GM18868 (cell line): ENCODE data around the gene DNM1.
"Not testable (repeated sequence)": the region's sequence is repeated elsewhere in the genome, so short reads cannot be mapped to it uniquely, and the experiment has no call there.

Source experiments
- ATAC-seq: cut with Tn5 transposase; IDR thresholded peaks from one replicate; pipeline ENCODE4 v1.9.1; 2021; ENCODE audit warnings: mild to moderate bottlenecking, moderate library complexity; ENCODE audit not compliant: unreplicated experiment

DNM1 gene

DNA sequence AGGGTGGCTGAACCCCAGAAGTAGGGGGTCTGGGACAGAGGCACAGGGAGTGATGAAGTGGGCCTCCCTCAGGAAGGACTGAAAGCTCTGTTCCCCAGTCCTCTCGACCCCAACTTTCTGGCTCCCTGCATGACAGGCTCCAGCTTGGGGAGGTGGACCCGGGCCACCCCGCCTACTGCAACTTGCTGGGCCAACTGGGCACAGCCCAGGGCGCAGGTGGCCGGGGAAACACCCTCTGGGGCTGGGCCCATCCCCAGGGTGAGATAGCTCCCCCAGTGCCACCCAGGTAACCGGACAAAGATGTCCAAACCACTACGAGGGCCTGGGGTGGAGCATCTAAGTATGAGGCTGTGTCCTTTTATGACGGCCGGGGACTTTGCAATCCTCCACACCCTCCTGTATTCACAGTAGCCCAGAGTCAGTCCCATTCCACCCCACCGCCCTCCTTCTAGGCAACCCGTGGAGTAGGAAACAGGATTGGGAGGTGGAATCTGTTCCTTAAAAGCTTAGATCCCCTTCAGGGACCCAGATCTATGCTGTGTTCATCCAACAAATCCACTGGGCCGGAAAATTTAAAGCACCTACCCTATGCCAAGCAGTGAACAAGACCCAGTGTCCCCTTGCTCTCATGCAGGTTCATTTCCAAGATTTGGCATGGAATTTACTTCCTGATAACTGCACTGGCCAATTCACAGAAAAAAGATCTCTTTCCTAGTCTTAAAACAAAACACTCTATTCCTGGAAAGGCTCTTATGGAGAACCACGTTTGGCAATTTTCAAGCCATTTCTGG, 19.9 kb downstream of the DNM1 start:
- ATAC-seq, result no peak

DNA sequence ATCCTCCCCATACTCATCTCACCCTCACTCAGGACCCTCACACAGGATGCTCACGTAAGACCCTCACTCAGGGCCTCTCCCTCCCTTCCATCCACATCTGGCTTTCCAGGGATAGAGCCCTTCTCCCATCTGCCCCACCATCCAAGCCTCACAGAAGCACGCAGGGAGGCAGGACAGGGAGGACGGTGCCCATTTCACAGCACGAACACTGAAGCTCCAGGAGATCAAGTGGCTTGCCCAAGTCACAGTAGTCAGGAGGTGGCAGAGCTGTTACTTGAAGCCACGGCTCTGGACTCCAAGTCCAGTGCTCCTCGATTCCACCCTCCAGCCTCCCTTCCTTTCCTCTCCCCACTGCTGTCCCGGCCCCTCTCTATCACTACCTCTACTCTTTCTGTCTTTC, 21.7 kb downstream of the DNM1 start:
- ATAC-seq, result no peak

DNA sequence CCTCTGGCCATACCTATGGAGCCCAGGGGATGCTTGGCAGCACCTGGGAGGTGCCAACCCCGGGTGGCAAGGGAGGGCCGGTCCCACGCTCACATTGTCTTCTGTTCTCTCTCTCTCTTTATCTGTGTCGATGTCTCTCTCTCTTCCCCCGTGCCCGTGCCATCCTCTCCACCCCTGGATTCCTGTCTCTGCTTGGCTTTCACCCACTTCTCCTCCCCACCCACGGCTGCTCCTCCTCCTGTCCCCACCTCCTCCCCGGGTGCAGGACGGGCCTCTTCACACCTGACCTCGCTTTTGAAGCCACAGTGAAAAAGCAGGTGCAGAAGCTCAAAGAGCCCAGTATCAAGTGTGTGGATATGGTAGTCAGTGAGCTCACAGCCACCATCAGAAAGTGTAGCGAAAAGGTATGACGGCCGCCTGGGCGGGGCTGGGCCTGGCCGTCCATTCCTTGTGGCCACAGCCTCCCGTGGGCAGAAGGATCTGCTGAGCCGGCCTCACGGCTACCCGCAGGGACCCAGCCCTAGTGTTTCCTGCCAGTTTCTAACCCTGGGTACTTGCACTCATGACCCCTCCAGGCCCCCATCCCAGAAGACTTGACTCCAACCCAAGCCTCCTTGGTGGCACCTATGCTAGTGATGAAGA, 22.7 kb downstream of the DNM1 start:
- ATAC-seq, result no peak

DNA sequence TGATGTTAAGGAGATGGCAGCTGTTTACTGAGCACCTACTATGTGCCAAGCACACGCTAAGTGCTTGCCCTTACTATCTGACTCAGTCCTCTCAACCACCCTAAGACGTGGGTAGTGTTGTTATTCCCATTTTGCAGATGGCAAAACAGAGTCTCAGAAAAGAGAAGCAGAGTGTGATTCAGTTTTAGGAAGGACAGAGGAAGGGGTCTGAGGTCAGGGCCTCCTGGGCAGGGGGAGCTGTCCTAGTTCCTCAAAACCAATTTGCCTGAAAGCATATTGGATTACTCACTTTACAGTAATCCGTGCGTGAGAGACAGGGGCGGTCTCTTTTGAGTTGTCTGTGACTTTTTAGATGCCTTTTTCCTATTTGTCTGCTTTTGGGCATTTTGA, 23.2 kb downstream of the DNM1 start:
- ATAC-seq, result no peak

DNA sequence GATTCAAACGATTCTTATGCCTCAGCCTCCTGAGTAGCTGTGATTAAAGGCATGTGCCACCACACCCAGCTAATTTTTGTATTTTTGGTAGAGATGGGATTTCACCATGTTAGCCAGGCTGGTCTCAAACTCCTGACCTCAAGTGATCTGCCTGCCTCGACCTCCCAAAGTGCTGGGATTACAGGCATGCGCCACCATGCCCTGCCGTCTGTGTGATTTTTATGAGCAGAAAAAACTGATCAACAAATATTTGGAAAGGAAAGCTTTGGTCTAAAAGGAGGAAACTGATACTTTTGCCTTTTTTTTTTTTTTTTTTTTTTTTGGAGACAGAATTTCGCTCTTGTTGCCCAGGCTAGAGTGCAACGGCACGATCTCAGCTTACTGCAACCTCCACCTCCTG, 27.7 kb downstream of the DNM1 start:
- not testable (repeated sequence) for ATAC-seq

DNA sequence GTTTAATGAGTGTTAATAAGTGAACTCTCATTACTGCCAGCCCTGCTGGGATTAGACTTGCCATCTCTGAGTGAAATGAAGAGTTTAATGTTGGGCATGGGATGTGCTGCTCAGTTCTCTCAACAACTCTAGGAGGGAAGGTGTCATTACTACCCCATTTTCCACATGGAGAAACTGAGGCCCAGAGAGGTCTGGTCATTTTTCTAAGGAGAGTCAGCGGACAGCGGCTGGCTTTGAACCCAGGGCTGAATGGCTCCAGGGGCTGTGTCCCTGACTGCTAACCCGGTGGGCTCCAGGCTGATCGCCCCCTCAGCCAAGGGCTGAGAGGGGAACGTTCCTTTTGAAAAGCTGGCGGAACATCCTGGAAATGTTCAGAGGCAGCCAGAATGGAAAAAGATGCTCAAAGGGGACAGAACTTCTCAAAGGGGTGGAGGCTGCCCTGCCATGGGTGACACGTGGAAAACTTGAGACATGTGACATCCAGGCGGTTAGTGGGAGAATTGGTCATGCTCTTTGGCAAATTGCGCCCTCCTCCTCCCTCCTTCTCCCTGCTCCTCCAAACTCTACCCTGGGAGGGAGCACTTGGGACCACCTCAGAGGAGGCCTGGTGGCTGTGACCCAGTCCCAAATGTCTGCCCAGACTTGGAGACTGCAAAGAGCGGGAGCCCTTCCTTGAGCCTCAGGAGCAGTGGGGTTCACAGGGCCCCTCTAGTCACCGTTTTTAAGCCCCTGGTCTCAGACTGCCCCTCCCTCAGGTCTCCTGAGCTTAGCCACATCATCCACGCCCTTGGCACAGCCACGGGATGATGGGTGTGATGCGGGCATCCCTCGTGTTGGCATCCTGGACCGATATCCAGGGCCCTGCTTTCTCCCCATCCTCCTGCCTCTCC, 28.7 kb downstream of the DNM1 start:
- no peak for ATAC-seq

DNA sequence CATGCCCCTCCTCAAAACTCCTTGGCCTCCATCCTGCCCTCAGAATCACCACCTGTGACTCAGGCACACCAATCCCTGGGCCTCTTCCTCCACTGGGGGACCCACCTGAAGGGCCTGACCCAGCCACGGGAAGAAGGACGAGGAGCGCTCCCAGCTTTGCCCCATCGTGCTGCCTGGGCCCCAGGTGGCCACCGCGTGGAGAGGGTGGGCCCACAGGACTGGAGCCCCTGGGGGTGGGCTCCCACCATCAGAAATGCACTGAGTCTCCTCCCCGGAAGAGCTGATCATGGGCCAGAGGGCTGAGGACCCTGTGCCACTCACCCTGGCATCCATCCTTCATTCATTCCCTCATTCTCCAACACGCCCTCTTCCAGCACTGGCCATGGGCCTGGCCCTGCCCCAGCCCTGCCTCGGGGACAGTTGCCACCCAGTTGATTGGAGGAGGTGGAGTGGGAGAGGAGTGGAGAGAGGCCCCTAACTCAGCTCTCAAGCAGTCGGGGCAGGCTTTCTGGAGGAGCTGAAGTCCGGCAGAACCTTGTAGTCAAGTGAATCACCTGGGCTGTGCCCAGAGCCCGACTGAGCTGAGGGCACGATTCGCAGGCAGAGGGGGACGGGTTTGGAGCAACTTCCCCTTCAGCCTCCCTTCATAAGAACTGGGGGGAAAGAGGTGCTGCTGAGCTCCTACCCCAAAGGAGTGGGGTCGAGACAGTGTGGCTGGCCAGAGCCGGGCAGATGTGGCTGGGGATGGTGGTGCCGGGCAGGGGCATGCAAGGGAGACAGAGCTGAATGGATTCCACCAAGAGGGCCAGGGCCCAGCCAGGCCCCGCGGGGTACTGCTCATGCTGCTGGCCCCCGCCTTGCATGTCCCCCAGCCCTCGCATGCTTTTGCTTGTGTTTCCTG, 29.6 kb downstream of the DNM1 start:
- ATAC-seq, result no peak

DNA sequence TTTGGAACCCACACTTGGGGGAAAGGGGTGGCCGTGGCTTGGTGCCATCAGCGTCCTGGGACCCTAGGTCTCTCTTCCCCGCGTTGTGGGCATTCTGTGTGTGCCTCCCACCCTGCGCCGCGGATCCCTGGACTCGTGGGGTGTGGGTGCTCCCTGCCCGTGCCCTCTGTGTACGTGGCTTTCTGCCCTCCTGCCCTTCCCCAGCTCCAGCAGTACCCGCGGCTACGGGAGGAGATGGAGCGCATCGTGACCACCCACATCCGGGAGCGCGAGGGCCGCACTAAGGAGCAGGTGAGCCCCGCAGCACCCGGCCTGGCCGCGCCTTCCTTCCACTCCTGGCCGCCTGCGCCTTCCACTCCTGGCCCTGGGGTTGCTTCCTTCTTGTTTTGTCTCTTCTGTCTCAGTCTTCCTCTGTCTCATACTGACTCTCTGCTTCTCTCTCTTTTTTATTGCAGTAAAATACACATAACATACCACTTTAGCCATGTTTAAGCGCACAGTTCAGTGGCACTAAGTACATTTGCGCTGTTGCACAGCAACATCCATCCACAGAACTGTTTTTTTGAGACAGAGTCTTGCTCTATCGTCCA, 30.7 kb downstream of the DNM1 start:
- no peak for ATAC-seq

DNA sequence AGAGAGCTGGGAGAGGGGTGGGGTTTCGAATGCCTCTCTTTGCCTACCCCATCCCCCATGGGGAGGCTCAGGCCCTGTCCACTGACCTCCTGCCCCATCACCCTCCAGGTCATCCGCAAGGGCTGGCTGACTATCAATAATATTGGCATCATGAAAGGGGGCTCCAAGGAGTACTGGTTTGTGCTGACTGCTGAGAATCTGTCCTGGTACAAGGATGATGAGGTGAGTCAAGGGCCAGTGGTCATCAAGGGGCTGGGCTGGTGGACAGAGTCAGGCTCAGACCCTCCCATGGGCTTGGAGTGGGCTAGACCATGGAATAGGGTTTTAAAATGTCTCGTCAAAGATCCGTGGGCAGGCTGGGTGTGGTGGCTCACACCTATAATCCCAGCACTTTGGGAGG, 38.9 kb downstream of the DNM1 start:
- ATAC-seq, result no peak

DNA sequence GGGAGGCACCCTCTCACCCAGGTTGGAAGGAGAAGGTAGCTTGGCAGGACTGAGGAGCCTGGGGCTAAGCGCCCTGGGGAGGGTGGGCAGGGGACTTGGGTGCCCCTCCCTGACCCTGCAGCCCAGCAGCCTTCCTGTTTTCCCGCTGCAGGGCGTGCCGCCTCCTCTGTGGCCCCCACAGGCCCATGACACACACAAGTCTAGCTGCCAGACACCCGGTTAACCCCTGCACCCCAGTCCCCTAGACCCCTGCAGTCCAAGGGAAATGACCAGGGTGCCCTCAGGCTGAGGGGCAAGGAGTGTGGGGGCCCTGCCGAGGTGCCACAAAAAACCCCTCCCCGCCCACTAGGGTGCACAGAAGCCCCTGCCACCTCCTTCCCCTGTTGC, 39.6 kb downstream of the DNM1 start:
- ATAC-seq, result no peak

DNA sequence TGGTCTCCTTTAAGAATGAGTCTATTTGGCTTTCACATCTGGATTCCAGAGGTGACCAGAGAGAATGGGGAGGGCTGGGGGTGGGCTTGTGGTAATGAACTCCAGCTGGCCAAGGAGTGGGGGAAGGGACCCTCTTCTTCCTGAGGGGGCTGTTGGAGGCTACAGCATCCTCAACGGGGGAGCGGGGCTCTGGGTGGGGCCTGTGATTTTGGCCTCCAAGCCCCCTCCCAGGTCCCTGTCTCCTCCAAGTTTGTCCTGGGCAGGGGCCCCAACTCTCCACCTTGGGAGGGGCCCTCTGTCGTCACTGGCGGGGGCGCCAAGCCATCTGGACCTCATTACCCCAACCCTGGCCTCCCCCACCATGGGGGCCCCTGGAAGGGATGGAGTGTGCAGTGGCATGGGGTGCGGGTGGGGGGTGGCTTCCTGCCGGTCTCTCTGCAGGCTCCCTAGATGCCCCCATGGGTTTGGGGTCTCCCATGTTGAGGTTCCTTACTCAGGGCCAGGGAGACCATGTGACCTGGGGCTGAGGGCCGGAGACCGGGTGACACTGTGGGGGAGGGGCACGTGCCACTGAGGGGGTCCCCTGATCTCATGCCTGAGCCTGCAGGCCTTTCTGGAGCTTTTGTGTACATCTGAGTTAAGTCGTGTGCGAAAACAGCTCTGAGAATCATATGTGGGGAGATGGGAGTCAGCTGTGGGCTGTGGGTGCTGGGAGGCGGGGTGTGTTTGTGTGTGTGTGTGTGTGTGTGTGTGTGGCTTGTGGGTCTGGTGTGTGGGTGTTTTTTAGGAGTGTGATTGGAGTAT, 40.2 kb downstream of the DNM1 start:
- ATAC-seq, result no peak

DNA sequence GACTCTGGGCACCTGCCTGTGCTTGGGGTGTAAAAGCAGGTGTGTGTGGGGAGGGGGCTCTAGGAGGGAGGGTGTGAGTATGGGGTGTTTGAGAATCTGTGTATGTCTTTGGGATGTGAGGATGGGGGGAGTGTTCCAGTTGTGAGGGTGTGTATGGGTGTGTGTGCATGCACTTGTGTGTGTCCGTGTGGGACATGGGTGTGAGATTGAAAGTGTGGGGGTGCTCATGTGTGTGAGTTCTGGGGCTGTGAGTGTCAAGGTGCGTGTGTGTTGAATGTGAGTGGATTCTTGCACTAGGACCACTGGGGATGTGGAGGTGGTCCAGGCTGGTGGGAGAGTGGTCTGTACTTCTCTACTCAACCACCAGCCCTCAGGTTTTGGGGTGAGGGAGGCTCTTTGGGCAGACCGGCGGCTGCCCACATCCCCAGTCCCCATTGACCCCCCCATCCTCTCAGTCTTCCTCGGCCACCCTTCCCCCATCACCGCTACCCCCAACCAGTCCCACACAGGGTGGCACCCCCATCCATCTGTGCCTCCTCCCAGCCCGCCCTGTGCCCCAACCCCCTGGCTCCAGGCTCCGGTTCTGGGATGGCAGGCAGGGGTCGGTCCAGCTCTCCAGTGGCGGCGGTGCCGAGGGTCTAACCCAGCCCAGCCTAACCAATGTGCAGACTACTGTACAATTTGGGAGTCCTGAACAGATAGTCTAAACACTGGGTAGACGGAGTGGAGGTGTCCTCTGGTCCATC, 41.1 kb downstream of the DNM1 start:
- no peak for ATAC-seq

DNA sequence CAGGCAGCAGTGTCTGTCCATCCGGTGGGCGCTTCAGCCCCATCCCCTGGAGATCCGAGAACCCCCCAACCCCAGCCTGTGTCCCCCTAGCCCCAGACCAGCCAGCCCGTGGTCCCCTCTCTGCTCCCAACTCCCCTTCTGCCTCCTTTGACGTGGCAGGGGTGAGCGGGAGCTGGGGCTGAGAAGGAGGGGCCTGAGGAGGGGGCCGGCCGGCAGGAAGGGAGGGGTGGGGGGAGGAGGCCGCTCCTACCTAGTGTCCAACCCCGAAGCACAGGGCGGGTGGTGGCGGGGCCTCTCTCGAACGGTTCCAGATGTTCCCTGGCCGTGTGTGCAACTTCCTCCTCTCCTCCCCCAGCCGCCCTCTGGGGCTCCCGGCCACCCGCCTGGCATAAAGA, 41.7 kb downstream of the DNM1 start:
- ATAC-seq, result no peak

DNA sequence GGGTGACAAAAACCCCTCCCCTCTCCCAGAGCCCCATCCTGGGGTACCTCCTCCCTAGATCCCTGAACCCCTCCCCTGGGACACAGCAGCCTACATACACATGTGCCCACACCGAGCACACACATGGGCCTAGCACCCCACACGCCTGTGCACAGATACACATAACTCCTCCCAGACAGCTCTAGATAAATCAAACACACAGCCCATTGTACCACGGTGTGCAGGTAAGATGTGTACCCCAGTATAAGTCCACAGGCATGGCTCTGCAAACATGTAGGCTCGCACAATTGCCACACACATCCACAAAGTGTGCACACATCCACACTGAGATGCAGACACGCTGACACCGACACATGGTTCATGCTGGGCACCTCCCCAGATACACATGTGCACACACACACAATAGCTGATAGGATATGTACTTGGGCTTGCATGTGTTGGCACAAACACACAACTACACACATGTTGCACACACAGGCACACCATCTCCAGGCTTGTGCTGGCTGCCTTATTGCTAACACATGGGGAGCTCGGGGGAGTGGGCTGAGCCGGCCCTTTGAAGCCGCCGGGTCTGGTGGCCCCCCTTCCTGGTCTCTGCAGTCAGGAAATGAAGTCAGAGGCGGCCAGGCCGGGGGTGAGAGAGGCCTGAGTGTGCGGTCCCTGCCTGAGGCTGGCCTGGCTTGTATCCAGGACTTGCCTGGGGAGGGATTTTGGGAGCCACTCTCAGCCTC, 42.4 kb downstream of the DNM1 start:
- no peak for ATAC-seq

DNA sequence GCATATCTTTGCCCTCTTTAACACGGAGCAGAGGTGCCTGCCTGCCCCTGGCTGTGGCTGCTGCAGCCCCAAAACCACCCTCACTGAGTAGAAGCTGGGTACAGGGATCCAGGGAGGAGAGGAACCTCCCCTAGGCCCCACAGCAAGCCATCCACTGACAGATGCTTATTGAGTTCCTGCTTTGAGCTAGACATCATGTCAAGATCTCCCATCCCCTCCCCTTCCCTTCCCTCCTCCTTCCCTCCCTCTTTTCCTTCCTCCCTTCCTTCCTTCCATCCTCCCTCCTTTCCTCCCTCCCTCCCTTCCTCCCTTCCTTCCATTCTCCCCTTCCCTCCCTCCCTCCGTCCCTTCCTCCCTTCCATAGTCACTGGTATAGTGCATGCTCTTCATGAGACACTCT, 43.3 kb downstream of the DNM1 start:
- ATAC-seq, result no peak

DNA sequence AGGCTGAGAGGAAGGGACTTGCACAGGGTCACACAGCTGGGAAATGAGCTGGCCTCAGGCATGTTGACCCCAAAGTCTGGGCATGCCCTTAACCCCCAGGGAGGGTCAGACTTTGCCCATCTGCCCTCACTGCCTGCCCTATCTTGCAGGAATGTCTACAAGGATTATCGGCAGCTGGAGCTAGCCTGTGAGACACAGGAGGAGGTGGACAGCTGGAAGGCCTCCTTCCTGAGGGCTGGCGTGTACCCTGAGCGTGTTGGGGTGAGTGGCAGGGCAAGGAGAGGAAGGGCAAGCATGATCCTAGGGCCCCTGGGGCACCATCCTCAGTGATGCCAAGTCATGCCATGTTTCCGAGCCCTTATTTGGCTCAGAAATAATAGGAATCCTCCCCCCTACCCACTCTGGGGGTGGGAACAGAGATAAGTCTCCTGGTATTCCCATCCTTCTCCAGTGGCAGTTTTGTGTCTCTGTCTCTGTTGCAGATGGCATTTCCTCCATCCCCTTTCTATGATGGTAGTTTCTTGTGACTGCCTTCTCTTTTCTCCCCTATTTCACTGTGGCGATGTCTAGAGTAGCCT, 44.1 kb downstream of the DNM1 start:
- ATAC-seq, result no peak

DNA sequence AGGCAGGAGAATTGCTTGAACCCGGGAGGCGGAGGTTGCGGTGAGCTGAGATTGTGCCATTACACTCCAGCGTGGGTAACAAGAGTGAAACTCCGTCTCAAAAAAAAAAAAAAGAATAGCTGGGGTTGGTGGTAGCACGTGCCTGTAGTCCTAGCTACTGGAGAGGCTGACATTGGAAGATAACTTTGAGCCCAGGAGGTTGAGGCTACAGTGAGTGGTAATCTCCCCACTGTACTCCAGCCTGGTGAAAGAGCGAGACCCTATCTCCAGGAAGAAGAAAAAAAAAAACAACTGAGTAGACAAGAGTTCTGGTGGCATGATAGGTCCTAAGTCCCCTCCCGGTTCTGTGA, 46.4 kb downstream of the DNM1 start:
- ATAC-seq, result no peak
